Neural progenitor cell (in vitro differentiated cells): Measurements from ENCODE around the gene MYLK2.

ENCODE experiments used
- EZH2 ChIP-seq: fragments of 200-600 bp; sonication (generic); IDR thresholded peaks from 2 replicates; pipeline ENCODE4 v1.6.1; 2017; ENCODE audit warnings: antibody characterized with exemption, mild to moderate bottlenecking, moderate library complexity
- EZH2phosphoT487 ChIP-seq: fragments of 200-600 bp; sonication (generic); IDR thresholded peaks from 2 replicates; pipeline ENCODE4 v1.6.1; 2017; ENCODE audit warnings: antibody characterized with exemption

GRCh38 chr20:31822421-31823330 lies 3.5 kb downstream of the MYLK2 start:
- TF ChIP-seq EZH2phosphoT487, result no peak
- TF ChIP-seq EZH2, result peak; percentile 33
